ENCODE data around the gene SIAE. TPM values are rescaled to one million over a fixed set of nuclear protein-coding genes. Genes with fewer than 3 reads are reported as not detected.

The SIAE gene
- total and polyA plus RNA-seq, 2 donors = 7.8 to 11.6 TPM

- H3K36me3 ChIP-seq (ENCODE audit: insufficient read depth) = no peaks in the 10 kb centered on the region
- no peaks in the 10 kb centered on the region for H3K4me1 ChIP-seq (ENCODE audit: insufficient read depth)
- H3K27ac ChIP-seq (ENCODE audit: low read depth) = no peak overlapping the region
- 59% methylated on average over 5 of the region's 5 CpGs for WGBS
- no peak for DNase-seq (ENCODE audit: extremely low spot score)
- no peak overlapping the region for H3K4me3 ChIP-seq (ENCODE audit: low read depth, low read length)
These were observed 72.8 kb downstream of the SIAE start for GRCh38 chr11:124600621-124601320.

- DNase-seq (ENCODE audit: extremely low spot score) = no peak
- H3K36me3 ChIP-seq (ENCODE audit: insufficient read depth) = no peaks in the 10 kb centered on the region
- no peak overlapping the region for H3K27ac ChIP-seq (ENCODE audit: low read depth)
- H3K4me1 ChIP-seq (ENCODE audit: insufficient read depth) = no peaks in the 10 kb centered on the region
- no peak overlapping the region for H3K4me3 ChIP-seq (ENCODE audit: low read depth, low read length)
These were observed 75.9 kb downstream of the SIAE start for GRCh38 chr11:124597626-124598025.

- Histone ChIP-seq H3K4me1 (ENCODE audit: insufficient read depth) (no peaks in the 10 kb centered on the region), H3K36me3 (ENCODE audit: insufficient read depth) (no peaks in the 10 kb centered on the region), H3K27ac (ENCODE audit: low read depth) (no peak overlapping the region), H3K4me3 (ENCODE audit: low read depth, low read length) (no peak overlapping the region)
- WGBS = 90% methylated on average over 3 of the region's 3 CpGs
- no peak for DNase-seq (ENCODE audit: extremely low spot score)
These were observed 78.2 kb downstream of the SIAE start for GRCh38 chr11:124595302-124595701.

- no peaks in the 10 kb centered on the region for H3K36me3 ChIP-seq (ENCODE audit: insufficient read depth)
- WGBS = 88% methylated on average over 6 of the region's 6 CpGs
- no peak for DNase-seq (ENCODE audit: extremely low spot score)
These were observed 80.9 kb downstream of the SIAE start for GRCh38 chr11:124592627-124593026.

GRCh38 chr11:124591430-124591829, 82.1 kb downstream of the SIAE start:
- DNase-seq (ENCODE audit: extremely low spot score) = no peak
- Histone ChIP-seq H3K4me1 (ENCODE audit: insufficient read depth) (no peaks in the 10 kb centered on the region), H3K36me3 (ENCODE audit: insufficient read depth) (no peaks in the 10 kb centered on the region), H3K4me3 (ENCODE audit: low read depth, low read length) (no peak overlapping the region), H3K27ac (ENCODE audit: low read depth) (no peak overlapping the region)
- WGBS = 81% methylated on average over 2 of the region's 2 CpGs

More at GRCh38 chr11:124592627-124593026, 80.9 kb downstream of the SIAE start:
- Histone ChIP-seq H3K4me1 (ENCODE audit: insufficient read depth) (no peaks in the 10 kb centered on the region), H3K4me3 (ENCODE audit: low read depth, low read length) (no peak overlapping the region), H3K27ac (ENCODE audit: low read depth) (no peak overlapping the region)

GRCh38 chr11:124586238-124586860, 87.2 kb downstream of the SIAE start:
- Histone ChIP-seq H3K27ac (ENCODE audit: low read depth) (no peak overlapping the region), H3K4me1 (ENCODE audit: insufficient read depth) (no peaks in the 10 kb centered on the region), H3K4me3 (ENCODE audit: low read depth, low read length) (no peak overlapping the region), H3K36me3 (ENCODE audit: insufficient read depth) (no peaks in the 10 kb centered on the region)
- peak; percentile 2 for DNase-seq (ENCODE audit: extremely low spot score)
- WGBS = 47% methylated on average over 3 of the region's 3 CpGs

- Histone ChIP-seq H3K27ac (ENCODE audit: low read depth) (no peak overlapping the region), H3K4me1 (ENCODE audit: insufficient read depth) (no peaks in the 10 kb centered on the region), H3K4me3 (ENCODE audit: low read depth, low read length) (no peak overlapping the region), H3K36me3 (ENCODE audit: insufficient read depth) (no peaks in the 10 kb centered on the region)
- DNase-seq (ENCODE audit: extremely low spot score) = no peak
- WGBS = 60% methylated on average over 4 of the region's 4 CpGs
These were observed 88.7 kb downstream of the SIAE start for GRCh38 chr11:124584681-124585372.

GRCh38 chr11:124583781-124584180, 89.8 kb downstream of the SIAE start:
- Histone ChIP-seq H3K4me3 (ENCODE audit: low read depth, low read length) (no peak overlapping the region), H3K36me3 (ENCODE audit: insufficient read depth) (no peaks in the 10 kb centered on the region), H3K27ac (ENCODE audit: low read depth) (no peak overlapping the region), H3K4me1 (ENCODE audit: insufficient read depth) (no peaks in the 10 kb centered on the region)
- 68% methylated on average over 8 of the region's 8 CpGs for WGBS
- DNase-seq (ENCODE audit: extremely low spot score) = no peak

Small RNA genes within 50 kb of the gene (small RNA-seq; reads per million reads assigned to genes)
- gene RNA5SP352 = not detected

Other genes starting within 250 kb of the SIAE start
- gene OR8B4, start 248.9 kb downstream of the SIAE start, total RNA-seq = not detected
- gene OR8B4, start 248.9 kb downstream of the SIAE start, polyA plus RNA-seq = not detected
- not detected for gene OR8B8, start 228.0 kb downstream of the SIAE start, total RNA-seq
- not detected for gene OR8B8, start 228.0 kb downstream of the SIAE start, polyA plus RNA-seq
- not detected for gene OR8B12, start 130.1 kb downstream of the SIAE start, total RNA-seq
- gene OR8B12, start 130.1 kb downstream of the SIAE start, polyA plus RNA-seq = not detected
- gene OR8A1, start 103.7 kb downstream of the SIAE start, total RNA-seq = not detected
- not detected for gene OR8A1, start 103.7 kb downstream of the SIAE start, polyA plus RNA-seq
- gene PANX3, start 62.3 kb downstream of the SIAE start, total RNA-seq = not detected
- not detected for gene PANX3, start 62.3 kb downstream of the SIAE start, polyA plus RNA-seq
- 25.0 TPM for gene TBRG1, start 50.9 kb downstream of the SIAE start, total RNA-seq
- 32.8 TPM for gene TBRG1, start 50.9 kb downstream of the SIAE start, polyA plus RNA-seq
- 5.7 TPM for gene SPA17, start 165 bp upstream of the SIAE start, total RNA-seq
- 4.4 TPM for gene SPA17, start 165 bp upstream of the SIAE start, polyA plus RNA-seq
- 0.37 TPM for gene NRGN, start 66.2 kb upstream of the SIAE start, total RNA-seq
- 5.1 TPM for gene NRGN, start 66.2 kb upstream of the SIAE start, polyA plus RNA-seq
- 27.5 TPM for gene VSIG2, start 78.5 kb upstream of the SIAE start, total RNA-seq
- gene VSIG2, start 78.5 kb upstream of the SIAE start, polyA plus RNA-seq = 36.4 TPM
- 13.3 TPM for gene ESAM, start 88.6 kb upstream of the SIAE start, total RNA-seq
- gene ESAM, start 88.6 kb upstream of the SIAE start, polyA plus RNA-seq = 66.2 TPM
- gene MSANTD2, start 126.7 kb upstream of the SIAE start, total RNA-seq = 28.8 TPM
- 8.7 TPM for gene MSANTD2, start 126.7 kb upstream of the SIAE start, polyA plus RNA-seq
- 18.0 TPM for gene ROBO3, start 191.7 kb upstream of the SIAE start, total RNA-seq
- 18.1 TPM for gene ROBO3, start 191.7 kb upstream of the SIAE start, polyA plus RNA-seq
- gene ROBO4, start 224.1 kb upstream of the SIAE start, total RNA-seq = 19.7 TPM
- gene ROBO4, start 224.1 kb upstream of the SIAE start, polyA plus RNA-seq = 13.5 TPM
- not detected for gene HEPN1, start 245.5 kb upstream of the SIAE start, total RNA-seq
- not detected for gene HEPN1, start 245.5 kb upstream of the SIAE start, polyA plus RNA-seq